ENCODE results near the gene TOP2A.

Gene TOP2A

GRCh38 chr17:40344421-40345160 lies 73.1 kb downstream of the TOP2A start:
- TF ChIP-seq, protein P1, sequence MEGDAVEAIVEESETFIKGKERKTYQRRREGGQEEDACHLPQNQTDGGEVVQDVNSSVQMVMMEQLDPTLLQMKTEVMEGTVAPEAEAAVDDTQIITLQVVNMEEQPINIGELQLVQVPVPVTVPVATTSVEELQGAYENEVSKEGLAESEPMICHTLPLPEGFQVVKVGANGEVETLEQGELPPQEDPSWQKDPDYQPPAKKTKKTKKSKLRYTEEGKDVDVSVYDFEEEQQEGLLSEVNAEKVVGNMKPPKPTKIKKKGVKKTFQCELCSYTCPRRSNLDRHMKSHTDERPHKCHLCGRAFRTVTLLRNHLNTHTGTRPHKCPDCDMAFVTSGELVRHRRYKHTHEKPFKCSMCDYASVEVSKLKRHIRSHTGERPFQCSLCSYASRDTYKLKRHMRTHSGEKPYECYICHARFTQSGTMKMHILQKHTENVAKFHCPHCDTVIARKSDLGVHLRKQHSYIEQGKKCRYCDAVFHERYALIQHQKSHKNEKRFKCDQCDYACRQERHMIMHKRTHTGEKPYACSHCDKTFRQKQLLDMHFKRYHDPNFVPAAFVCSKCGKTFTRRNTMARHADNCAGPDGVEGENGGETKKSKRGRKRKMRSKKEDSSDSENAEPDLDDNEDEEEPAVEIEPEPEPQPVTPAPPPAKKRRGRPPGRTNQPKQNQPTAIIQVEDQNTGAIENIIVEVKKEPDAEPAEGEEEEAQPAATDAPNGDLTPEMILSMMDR (conservative IDR thresholded peaks at IDR 0.05; ENCODE audit: low read depth, low read length): no peak
- no peaks in the 10 kb centered on the region for H3K27me3 ChIP-seq (ENCODE audit: insufficient read depth, low read depth)
- H3K4me1 ChIP-seq (ENCODE audit: low read depth, poor library complexity, severe bottlenecking): peaks cover 29% of the 10 kb centered on the region
- H3K9ac ChIP-seq: no peak overlapping the region
- peaks cover 11% of the 10 kb centered on the region; the same call in 1 of the 2 replicates for H4K20me1 ChIP-seq (ENCODE audit: insufficient read depth)
- H3K36me3 ChIP-seq (ENCODE audit: insufficient read depth): peaks cover 1% of the 10 kb centered on the region; the same call in 1 of the 2 replicates
- no peak overlapping the region for H2AFZ ChIP-seq (ENCODE audit: low read depth)
- H3K4me3 ChIP-seq (IDR thresholded peaks at IDR 0.05; ENCODE audit: insufficient read depth, low read depth, low read length): no peak overlapping the region
- no peak overlapping the region for H3K4me2 ChIP-seq
- no peak overlapping the region for H3K27ac ChIP-seq
- H3K79me2 ChIP-seq (ENCODE audit: insufficient read depth, low read depth): peaks cover 64% of the 10 kb centered on the region

- TF ChIP-seq, protein P1 (conservative IDR thresholded peaks at IDR 0.05; ENCODE audit: low read depth, low read length): no peak
- no peak overlapping the region for H2AFZ ChIP-seq (ENCODE audit: low read depth)
- peaks cover 34% of the 10 kb centered on the region for H3K4me1 ChIP-seq (ENCODE audit: low read depth, poor library complexity, severe bottlenecking)
- no peak overlapping the region for H3K4me2 ChIP-seq
- H3K9ac ChIP-seq: no peak overlapping the region
- no peak overlapping the region for H3K4me3 ChIP-seq (IDR thresholded peaks at IDR 0.05; ENCODE audit: insufficient read depth, low read depth, low read length)
- H3K79me2 ChIP-seq (ENCODE audit: insufficient read depth, low read depth): peaks cover 73% of the 10 kb centered on the region
- H3K27ac ChIP-seq: no peak overlapping the region
- H4K20me1 ChIP-seq (ENCODE audit: insufficient read depth): peaks cover 14% of the 10 kb centered on the region; the same call in 1 of the 2 replicates
- H3K36me3 ChIP-seq (ENCODE audit: insufficient read depth): no peaks in the 10 kb centered on the region
- H3K27me3 ChIP-seq (ENCODE audit: insufficient read depth, low read depth): no peaks in the 10 kb centered on the region
Observed at GRCh38 chr17:40343219-40344119, 74.2 kb downstream of the TOP2A start.

- peaks cover 11% of the 10 kb centered on the region; the same call in 1 of the 2 replicates for H4K20me1 ChIP-seq (ENCODE audit: insufficient read depth)
- H3K4me2 ChIP-seq: no peak overlapping the region
- H3K4me3 ChIP-seq (IDR thresholded peaks at IDR 0.05; ENCODE audit: insufficient read depth, low read depth, low read length): no peak overlapping the region
- H3K36me3 ChIP-seq (ENCODE audit: insufficient read depth): no peaks in the 10 kb centered on the region
- H3K79me2 ChIP-seq (ENCODE audit: insufficient read depth, low read depth): peaks cover 65% of the 10 kb centered on the region
- no peak overlapping the region for H3K27ac ChIP-seq
- peaks cover 42% of the 10 kb centered on the region for H3K4me1 ChIP-seq (ENCODE audit: low read depth, poor library complexity, severe bottlenecking)
- no peak overlapping the region for H3K9ac ChIP-seq
- TF ChIP-seq, protein P1 (conservative IDR thresholded peaks at IDR 0.05; ENCODE audit: low read depth, low read length): no peak
- H2AFZ ChIP-seq (ENCODE audit: low read depth): no peak overlapping the region
- no peaks in the 10 kb centered on the region for H3K27me3 ChIP-seq (ENCODE audit: insufficient read depth, low read depth)
Observed at GRCh38 chr17:40342504-40343218, 75.0 kb downstream of the TOP2A start.

- Histone ChIP-seq H4K20me1 (ENCODE audit: insufficient read depth) (peaks cover 11% of the 10 kb centered on the region; the same call in 1 of the 2 replicates), H3K27ac (no peak overlapping the region), H3K4me1 (ENCODE audit: low read depth, poor library complexity, severe bottlenecking) (peaks cover 44% of the 10 kb centered on the region), H2AFZ (ENCODE audit: low read depth) (no peak overlapping the region), H3K9ac (no peak overlapping the region), H3K36me3 (ENCODE audit: insufficient read depth) (no peaks in the 10 kb centered on the region), H3K79me2 (ENCODE audit: insufficient read depth, low read depth) (peaks cover 69% of the 10 kb centered on the region), H3K27me3 (ENCODE audit: insufficient read depth, low read depth) (no peaks in the 10 kb centered on the region), H3K4me2 (no peak overlapping the region), H3K4me3 (IDR thresholded peaks at IDR 0.05; ENCODE audit: insufficient read depth, low read depth, low read length) (no peak overlapping the region)
- TF ChIP-seq, protein P1 (conservative IDR thresholded peaks at IDR 0.05; ENCODE audit: low read depth, low read length): no peak
Observed at GRCh38 chr17:40341808-40342503, 75.7 kb downstream of the TOP2A start.

All from KMS-11 (cell line).